Epidermal melanocyte (primary cell): ENCODE results near the gene RTN4R.

Experiments used
- DNase-seq: peaks from one replicate; pipeline ENCODE4 v3.0.0; 2011; ENCODE audit warnings: low spot score; ENCODE audit not compliant: insufficient read length

RTN4R gene

DNA sequence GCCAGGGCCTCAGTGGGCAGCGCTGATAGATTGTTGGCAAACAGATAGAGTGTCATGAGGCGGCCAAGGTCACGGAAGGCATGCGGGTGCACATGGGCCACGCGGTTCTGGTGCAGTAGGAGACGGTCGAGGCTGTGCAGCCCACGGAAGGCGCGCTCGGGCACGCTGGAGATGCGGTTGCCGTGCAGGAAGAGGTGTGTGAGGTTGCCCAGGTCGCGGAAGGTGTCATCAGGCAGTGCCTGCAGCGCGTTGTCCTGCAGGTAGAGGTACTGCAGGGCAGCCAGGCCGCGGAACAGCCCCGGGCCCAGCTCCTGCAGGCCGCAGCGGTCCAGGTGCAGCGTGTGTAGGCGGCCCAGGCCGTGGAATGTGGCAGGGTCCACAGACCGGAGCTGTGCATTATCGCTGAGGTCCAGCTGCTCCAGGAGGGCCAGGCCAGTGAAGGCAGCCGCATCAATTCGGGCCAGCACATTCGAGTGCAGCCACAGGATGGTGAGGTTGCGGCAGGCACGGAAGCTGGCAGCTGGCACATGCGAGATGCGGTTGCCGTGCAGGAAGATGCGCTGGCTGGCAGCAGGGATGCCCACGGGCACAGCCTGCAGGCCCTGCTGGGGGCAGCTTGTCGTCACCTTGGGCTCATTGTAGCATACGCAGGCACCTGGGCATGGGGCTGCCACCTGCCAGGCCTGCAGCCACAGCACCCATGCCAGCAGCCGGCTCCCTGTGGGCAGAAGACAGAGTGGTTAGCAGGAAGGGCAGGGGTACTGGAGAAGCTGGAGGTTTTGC is 25.5 kb downstream of the RTN4R start:
- no peak for DNase-seq

DNA sequence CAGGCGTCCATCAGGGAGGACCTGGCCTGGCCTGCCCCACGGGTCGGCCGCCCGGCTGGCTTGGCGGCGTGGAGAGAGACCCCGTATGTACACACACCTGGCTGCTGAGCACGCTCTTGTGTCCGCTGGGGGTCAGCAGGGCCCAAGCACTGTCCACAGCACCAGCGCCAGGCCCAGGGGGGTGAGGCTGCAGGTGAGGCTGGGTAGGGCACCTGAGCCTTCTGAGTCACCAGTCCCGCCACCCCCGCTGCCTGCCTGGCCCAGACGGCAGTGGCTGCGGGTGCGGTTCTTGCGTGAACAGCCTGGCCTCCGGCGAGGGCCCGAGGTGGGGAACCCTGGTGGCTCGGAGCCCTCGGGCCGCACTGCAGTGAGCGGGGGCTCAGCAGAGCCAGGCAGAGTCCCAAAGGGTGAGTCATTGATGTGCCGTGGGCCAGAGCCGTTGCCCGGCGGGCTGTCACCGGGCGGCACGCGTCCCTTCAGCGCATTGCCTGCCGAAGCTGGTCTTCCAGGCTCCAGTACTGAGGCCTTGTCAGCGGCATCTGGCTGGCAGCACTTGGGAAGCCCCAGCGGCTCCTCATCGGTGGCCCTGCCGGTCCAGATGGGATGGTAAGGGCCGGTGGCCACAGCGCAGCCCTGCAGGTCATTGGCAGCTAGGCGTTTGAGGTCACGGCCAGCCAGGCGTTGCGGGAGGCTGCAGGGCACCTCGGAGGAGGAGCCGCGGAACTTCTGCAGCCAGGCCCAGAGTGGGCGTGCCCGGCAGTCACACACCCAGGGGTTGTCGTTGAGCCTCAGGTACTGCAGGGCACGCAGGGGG is 26.3 kb downstream of the RTN4R start:
- no peak for DNase-seq

DNA sequence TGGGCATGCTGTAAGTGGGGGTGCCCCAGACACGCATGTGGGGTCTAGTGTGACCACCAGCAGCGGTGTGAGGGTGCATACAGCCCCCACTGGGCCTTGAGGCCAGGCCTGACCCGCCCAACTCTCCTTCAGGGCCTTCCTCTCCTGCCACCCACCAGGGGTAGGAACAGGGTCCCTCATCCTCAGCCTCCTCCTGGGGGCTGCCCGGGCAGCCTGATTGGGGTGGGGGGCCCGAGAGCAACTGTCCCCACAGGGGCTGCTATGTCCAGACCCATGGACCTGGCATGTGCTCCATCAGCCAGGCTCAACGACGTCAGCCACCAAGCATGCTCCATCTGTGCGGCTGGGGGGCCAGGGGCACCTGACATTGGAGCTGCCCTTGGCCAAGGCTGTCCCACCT is 27.2 kb downstream of the RTN4R start:
- DNase-seq: no peak

DNA sequence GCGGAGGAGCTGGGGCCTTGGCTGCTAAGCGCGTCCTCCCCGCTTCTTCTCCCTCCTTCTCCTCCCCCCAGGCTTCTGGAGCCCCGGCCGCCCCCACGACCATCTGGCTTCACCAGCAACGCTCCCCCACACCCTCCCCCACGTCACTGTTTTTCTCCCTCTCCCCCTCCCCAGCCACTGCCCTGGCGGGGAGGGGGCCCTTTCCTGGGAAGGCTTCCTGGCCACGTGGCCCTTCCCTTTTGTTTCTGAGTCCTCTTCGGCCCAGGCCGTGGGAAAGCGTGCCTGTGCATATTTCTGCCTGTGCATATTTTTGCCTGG is 27.7 kb downstream of the RTN4R start:
- no peak for DNase-seq

DNA sequence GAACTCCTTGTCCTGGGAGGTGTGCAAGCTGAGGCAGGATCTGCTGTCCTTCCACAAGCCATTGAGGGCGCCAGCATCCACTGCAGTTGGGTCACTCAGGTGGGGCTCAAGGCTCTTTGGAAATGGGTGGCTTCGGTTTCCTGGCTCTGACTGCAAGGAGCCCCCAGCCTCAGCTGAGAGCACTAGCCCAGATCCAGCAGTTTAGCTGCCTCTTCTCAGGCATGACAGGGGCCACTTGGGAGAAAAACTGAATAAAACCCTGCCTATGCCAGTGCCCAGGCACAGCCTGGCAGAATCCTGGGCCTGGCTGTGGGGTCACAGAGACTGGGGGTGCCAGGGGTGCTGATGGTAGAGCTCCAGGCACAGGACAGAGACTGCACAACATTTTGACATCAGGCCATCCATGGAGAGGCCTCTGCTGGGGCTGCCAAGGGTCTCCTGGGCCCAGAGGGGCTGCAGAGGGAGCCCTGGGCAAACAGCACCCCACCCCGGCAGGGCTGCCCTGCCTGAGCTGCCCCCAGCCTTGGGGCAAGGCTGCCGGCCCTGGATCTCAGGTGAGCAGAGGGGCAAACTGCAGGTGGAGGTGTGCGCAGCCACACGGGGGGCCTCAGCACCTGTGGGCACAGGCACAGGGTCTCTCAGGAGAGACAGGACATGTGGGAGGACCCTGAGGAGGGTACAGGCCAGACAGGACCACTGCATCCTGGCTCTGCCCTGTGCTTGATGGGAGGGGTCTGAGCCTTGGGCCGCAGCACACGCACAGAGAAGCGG is 28.3 kb downstream of the RTN4R start:
- no peak for DNase-seq

DNA sequence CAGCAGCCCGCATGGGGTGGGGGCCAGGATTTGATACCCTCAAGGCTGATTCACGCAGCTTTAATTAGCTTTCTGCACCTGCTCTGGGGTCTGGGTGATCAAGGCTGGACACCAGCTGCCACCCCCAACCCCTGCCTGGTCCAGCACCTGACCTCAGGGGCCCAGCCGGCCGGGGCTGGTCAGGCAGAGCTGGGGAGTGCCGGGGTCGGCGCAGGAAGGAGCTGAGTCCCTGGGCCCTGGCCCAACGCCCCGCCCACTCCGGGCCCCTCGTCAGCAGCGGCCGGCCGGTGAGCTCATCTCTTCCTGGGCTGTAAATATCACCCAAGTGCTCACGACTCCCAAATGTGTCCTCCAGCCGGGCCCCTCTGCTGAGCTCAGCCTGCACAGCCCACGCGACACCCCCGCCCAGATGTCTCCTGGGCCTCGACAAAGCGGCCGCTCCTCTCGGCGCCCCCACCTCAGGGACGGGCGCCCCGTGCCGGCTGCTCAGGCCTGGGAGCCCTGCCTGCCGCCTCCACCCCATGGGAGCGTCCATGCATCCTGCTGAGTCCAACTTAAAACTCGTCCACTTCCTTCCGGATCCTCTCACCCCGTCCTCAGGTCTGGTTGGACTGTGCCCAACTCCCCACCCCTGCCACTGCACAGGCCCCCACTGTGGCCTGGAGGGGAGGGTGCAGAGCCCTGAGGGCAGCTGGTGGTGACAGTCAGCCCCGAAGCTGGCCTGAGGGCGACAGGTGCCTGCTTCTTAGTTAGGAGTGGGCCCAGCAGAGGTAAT is 29.0 kb downstream of the RTN4R start:
- DNase-seq: no peak

DNA sequence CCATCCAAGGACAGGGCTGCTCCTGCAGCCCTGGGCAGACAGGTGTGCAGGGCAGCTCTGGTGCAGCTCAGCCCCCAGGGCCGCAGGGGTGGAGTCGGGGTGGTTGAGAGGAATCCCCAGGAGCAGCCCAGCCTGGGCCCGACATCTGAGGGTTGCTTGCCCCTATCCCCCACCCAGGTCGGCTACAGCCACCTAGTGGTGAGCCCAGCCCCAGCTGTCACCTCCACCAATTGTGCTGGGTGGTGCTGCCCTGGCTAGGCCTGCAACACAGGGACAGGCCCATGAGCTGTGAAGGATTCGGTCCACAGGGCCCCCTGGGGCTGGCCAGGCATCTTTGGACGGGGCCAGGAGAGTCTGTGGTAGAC is 29.6 kb downstream of the RTN4R start:
- DNase-seq: no peak

DNA sequence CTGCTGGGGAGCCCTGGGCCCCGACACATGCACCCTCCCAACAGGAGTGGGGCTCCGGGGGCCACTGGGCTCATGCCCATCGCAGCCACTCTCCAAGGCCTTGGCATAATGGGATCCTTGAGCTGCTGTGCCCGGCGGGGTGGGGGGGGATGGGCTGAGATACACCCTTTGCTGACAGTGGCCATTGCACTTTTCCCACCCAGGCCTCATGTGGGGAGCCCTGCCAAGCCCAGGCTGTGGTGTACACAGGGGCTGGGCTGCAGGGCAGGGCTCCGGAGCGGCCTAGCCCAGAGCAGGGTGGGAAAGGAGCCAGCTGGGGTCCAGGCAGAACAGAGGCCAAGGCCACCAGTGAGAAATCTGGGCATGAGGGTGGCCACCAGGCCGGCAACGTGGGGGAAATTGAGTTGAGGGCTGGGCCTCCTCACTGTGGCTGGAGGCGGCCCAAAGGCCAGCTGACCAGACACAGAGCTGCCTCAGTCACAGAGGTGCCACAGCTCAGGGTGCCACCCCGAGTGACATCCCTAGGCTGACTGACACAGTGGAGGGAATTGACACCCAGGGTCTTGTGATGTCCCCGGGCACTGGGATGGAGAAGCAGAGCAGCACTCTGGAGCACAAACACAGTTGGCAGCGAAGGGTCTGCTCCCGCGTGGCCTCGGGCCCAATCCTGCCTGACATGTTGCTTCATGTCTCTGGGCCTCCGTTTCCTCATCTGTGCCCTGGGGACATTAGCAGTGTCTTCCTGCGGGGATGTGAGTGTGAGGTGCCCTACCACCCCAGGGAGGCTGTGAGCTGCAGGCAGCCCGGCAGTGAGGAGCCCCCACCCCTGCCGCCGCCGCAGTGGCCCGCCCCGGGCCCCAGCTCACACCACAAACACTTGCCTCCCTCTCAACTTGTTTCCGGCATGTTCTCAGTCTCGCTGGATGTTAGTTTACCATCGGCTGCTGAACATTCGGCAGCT is 30.4 kb downstream of the RTN4R start:
- DNase-seq: no peak

DNA sequence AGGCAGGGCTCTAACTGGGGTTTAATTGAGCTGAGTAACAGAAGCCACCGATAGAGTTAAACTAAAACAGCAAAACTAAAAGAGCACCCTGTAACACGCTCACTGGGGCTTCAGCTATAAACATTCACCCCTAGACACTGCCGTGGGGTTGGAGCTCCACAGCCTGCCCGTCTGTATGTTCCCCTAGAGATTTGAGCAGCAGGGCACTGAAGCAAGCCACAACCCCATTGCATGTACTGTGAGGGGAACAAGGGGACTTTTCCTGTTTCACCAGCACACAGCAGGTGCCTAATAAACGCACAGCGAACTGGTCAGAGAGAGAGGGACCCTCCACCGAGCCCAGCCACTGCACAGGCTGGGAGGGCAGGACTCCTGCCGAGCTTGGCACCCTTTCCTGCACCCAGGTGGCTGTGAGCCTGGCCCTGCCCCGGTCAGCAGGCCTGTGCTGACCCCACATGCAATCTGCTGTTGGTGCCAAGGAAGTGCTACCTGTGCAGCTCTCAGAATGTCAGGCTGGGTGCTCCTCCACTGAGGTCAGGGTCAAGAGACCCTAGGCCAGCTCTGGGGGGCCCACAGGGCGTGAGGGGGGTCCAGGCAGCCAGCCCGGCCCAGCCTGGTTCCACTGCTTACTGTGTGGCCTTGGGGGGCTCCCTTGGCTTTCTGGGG is 31.9 kb downstream of the RTN4R start:
- DNase-seq: no peak

DNA sequence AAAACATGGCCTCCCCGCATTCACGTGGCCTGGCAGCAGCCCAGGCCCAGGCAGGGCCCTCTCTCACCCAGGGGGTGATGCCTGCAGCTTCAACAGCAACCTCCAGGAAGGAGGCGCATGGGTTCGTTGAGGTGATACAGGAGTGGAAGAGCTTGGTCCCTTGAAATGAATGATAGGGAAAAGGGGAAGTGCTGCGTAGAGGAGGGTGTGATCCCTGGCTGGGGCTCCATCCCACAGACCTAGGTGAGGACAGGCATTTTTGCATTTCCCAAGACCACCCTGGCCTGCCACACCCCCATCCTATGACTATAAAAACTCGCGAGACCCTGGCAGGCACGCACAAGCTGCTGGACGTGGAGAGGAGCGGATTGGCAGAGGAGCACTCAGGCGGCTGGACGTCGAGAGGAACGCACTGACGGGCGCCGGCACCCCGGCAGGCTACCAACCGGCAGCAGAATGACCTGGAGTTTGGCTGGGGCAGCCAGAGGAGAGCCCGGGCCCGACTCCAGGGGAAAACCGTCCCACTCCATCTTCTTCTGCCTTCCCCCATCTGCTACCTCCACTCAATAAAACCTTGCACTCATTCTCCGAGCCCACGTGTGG is 32.6 kb downstream of the RTN4R start:
- no peak for DNase-seq

DNA sequence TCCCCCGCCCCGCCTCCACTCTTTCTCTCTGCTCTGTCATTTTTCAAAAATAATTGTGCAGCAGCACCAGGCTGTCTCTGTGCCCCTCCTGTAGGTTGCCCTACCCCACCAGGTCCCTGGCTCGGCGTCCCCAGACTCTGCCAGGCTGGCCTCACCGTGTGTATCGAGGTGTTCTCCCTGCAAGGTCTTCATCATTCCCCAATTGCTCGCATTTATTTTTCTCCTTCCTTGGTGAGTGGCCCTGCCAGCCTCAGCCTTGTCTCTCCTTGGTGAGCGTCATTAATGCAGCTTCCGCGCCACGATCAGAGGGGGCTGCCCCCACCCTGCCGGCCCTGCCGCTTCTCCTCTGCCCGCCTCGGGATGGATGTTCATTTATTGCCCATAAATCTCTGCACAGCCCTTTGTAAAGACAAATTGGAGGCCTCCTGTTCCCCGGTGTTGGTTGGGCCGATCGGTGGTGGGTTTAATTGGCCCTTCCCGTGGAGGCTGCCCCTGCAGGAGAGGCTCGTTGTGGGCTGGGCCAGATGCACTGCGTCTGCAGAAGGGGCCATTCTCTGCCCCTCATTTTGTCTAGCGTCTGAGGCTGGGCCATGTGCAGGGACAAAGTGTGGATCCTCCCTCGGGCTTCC is 33.2 kb downstream of the RTN4R start:
- DNase-seq: no peak

DNA sequence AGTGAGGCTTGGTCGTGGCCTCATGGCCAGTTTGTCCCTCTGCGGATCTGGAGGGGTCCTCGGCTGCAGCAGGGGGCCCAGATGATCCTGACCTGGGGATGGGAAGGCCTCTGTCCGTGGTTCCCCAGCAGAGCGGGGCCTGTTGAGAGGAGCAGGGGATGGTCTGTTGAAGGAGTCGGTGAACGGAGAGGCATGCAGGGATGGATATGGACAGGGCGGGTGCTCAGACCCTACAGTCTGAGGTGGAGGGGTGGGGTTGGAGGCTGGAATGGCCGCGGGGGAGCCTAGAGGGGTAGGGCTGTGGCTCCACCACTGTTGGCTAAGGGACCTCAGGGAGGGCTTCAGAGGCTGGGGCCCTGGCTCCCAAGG is 33.8 kb downstream of the RTN4R start:
- DNase-seq: no peak

DNA sequence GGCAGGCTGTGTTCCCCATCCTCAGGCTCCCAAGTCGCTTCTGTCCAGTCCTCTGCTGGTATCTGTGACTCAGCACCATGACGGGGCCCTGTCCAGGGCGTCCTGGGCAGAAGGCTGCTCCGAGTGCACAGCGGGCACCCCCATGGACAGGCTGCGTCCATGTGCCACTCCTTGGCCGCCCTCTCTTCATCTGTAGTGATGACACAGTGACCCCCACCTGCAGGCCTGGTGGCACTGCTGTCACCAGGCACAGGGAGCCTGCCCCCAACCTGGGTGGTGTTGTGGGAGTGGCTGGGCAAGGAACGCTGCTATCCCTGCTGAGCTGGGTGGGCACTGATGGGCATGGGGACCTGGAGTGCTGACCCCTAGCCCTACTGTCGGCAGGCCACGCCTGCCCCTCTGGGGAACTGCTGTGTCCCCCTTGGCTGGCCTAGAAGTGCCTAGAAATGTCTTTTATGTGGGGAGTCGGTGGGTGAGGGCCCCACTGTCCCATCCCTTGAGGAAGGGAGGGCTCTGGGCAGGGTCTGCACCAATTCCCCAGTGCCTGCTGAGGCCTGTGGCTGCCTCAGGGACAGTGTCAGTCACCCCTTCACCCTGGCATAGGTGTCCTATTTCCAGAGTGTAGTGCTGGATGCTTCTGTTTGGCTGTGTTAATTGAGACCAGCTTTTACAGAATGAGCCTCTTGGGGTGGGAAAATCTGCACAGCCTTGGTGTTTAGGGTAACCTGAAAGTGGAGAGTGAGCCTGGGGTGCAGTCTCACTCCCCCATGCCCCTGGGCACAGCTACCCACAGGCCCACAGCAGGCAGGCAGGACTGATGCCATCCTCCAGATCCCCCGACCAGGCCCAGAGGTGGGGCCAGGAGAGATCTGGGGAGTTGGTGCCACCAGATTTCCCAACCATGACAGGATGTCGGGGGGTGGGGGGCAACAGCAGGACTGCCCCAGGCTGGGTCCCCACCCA is 34.5 kb downstream of the RTN4R start:
- DNase-seq: no peak

DNA sequence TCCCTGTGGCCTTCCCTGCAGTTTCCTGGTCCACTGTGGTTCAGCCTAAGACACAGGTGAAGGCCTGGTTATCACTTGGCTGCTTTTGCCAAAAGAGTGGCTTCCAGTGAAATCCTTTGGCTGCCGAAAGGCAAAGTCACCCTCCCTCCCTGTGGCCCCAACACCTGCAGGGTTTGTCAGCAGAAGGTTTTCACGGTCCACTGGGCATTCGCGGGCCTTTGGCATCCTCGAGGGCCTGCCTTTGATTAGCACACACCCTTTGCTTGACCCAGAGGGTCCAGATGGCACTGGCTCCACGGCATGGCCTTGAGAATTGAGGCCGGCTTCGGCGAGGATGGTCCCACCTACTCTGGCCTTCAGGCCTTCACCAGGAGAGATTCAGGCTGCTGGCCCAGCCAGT is 35.3 kb downstream of the RTN4R start:
- no peak for DNase-seq

DNA sequence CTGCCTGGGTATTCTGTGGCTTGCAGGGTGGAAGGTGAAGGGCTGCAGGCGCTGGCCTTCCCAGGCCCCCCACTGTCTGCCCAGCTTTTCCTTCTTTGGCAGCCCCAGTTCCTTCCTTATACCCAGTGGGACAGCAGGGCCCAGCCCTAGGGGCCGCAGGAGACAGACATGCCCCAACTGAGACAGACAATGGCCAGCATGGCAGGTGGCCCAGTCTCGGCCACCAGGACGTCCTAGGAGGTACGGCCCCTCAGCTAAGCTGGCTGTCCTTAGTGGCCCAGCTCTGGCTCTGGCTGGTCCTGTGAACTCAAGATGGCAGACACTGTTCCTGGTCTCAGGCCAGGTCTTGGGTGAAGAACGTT is 35.9 kb downstream of the RTN4R start:
- no peak for DNase-seq

DNA sequence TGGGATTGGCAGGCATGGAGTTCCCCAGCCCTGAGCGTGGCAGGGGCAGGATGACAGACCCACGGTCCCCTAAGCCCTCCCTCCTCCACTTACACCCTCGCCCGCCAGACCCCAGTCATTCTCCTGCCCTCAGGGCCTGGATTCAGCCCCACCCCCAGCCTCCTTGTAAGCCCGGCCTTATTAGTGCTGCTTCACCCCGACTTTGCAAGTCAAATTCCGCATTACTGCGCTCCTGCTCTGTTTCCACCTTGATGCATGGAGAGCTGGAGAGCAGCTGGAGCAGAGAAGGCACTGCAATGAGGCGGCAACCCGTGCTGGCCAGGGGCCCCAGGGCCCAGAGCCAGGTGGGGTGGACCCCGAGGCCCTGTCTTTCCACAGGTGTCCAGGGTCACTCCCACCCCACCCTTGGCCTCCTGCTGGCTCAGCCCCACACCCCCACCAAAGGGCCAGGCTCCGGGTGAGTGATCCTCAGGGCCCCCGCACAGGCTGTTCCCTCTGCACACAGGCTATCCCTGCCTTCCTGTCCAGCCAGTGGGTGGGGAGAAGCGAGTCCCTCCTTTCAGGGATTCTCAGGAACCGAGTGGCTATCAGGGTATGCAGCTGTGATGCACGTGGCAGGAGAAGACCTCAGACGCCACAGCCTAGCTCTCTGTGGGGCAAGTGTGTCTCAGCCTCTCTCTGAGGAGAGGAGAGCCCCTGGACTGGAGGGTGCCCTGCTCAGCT is 36.4 kb downstream of the RTN4R start:
- no peak for DNase-seq

DNA sequence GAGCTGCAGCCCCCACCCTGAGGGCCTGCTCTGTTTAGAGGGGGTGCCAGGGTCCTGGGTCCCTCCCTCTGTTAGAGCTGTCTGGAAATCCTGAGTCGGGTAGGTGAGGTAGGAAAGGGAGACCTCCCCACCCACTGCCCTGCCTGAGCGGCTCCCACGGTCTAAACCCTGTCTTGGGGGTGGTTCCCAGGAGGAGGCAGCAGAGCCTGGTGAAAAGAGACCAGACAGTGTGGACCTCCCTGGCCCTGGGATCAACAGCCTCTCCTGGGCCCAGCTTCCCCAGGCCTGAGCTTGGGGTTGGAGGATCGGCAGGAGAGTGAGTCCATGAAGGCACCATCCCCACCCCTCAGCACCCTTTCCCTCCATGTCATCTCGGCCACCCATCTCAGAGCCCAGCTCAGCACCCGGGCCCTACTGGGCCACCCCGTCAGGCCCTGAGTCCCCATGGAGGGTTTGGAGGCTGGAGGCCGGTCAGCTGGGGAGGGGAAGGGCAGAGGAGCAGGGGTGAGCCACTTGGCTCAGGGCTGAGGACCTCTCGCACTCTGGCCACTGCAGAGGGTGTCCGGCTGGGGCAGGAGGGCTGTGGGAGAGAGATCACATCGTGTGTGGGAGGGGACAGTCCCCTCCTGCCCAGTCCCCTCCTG is 37.2 kb downstream of the RTN4R start:
- DNase-seq: no peak
